IPS-18c (cell line): ENCODE data around the gene PRKCSH.
"Not testable (repeated sequence)": the region's sequence is repeated elsewhere in the genome, so short reads cannot be mapped to it uniquely, and the experiment has no call there.

Experiments used
- H3K4me3 ChIP-seq: 2 replicates; pipeline ENCODE4 v1.7.0; 2013; ENCODE audit warnings: low read depth, mild to moderate bottlenecking, low read length, moderate library complexity; ENCODE audit not compliant: insufficient read depth
- H3K9me3 ChIP-seq: one replicate; pipeline ENCODE4 v1.6.1; 2013; ENCODE audit warnings: mild to moderate bottlenecking, low read length, moderate library complexity; ENCODE audit not compliant: control insufficient read depth, insufficient read depth

PRKCSH gene, protein sequence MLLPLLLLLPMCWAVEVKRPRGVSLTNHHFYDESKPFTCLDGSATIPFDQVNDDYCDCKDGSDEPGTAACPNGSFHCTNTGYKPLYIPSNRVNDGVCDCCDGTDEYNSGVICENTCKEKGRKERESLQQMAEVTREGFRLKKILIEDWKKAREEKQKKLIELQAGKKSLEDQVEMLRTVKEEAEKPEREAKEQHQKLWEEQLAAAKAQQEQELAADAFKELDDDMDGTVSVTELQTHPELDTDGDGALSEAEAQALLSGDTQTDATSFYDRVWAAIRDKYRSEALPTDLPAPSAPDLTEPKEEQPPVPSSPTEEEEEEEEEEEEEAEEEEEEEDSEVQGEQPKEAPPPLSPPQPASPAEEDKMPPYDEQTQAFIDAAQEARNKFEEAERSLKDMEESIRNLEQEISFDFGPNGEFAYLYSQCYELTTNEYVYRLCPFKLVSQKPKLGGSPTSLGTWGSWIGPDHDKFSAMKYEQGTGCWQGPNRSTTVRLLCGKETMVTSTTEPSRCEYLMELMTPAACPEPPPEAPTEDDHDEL

GRCh38 chr19:11435057-11435832 lies at the start of gene PRKCSH, which contains the start of gene ODAD3:
PRKCSH (plus strand) TSS chr19:11435635; CDS start chr19:11436118, 483 bp downstream.
ODAD3 (minus strand) TSS chr19:11435121; CDS start chr19:11435016, 105 bp downstream.
- no peaks in the 10 kb centered on the region for H3K9me3 ChIP-seq
- H3K4me3 ChIP-seq: peak within 1 kb of the TSS; percentile 97

DNA sequence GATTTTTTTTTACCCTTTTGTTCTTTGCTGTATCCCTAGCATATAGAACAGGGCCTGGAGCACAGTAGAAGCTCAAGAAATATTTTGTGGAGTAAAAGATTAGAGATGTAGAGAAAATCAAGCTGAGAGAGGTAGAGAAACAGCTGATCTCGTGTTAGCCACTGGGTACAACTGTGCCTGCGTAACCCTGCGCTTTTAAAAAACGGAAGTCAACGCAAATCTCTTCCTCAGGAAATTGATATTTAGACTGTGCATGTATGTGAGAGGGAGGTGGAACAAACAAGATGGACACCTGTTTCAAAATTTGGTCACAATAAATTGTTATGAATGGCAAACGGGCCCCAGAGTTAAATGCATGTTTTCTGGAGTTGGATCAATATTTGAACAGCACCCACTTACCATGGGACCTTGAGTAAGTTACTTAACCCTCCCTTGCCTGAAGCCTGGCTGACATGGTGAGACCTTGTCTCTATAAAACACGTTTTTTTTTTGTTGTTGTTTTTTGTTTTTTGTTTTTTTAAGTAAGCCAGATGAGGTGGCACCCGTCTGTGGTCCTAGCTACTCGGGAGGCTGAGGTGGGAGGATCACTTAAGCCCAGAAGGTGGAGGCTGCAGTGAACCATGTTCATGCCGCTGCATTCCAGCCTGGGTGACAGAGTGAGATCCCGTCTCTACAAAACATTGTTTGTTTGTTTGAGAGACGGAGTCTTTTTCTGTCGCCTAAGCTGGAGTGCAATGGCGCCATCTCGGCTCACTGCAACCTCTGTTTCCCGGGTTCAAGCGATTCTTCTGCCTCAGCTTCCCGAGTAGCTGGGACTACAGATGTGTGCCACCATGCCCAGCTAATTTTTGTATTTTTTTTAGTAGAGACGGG lies 48.0 kb upstream of the PRKCSH start:
- H3K9me3 ChIP-seq: no peaks in the 10 kb centered on the region

DNA sequence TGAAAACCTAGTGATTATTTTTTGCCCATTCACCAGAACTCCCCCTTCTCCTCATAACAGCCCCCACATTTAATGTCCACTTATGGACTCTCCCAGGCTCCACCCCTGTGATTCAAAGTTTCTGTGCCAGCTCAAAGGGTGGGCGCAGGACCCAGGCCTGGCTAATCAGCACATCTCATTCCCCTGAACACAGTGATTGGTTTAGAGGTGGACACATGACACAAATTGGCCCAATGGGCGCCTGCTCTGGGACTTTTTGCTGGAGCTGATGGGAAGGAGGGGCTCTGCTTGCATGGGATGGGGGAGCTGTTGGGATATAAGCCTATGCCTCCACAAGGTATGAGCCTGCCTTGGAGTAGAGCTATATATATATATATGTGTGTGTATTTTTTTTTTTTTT lies 45.1 kb upstream of the PRKCSH start:
- Histone ChIP-seq H3K4me3 (no peak overlapping the region), H3K9me3 (no peaks in the 10 kb centered on the region)

More for the DNA sequence above, 48.0 kb upstream of the PRKCSH start:
- no peak overlapping the region for H3K4me3 ChIP-seq

- H3K4me3 ChIP-seq: no peak overlapping the region; the same call in 1 of the 2 replicates
Observed at GRCh38 chr19:11390933-11391680, 44.3 kb upstream of the PRKCSH start.

DNA sequence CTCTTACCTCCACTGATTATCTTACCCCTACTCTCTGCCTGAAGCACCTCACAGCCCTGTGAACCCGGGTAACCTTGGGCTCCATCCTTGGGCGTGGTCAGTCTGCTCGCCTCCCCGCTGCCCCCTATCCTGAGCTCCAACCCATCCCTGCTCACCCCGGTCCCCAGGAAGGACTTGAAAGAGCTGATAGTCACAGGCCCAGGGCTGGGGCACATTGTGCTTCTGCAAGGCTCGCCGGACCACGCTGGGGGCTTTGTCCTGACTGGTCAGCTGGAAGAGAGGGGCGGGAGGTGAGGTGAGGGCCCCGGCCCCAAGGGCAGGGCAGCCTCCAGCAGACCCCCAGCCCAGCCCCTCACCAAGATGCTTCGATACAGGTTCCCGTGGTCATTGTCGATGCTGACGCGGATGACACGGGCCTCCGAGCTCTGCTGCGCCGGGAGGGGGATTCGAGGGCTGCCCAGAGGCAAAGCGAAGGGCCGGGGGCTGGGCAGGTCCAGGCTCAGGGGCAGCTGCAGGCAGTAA lies 38.3 kb upstream of the PRKCSH start:
- Histone ChIP-seq H3K9me3 (no peaks in the 10 kb centered on the region), H3K4me3 (no peak overlapping the region)

More at GRCh38 chr19:11390933-11391680, 44.3 kb upstream of the PRKCSH start:
- H3K9me3 ChIP-seq: no peaks in the 10 kb centered on the region

DNA sequence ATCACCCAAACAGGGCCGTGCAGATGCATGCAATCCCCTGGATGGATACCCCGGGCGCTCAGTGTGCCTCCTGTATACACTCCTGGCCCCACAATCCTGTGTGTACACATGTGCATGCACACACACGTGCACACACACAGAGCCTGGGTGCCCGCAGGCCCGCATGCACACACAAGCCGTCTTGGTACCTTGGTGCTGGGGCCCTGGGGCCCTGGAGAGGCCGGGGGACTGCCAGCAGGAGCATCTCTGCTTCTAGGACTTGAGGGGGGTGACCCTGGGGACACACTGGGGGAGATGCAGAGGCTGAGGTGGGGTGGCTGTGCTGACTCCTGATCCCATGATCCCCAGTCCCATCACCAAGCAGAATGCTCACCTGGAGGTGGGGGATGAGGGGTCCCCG lies 35.8 kb upstream of the PRKCSH start:
- H3K9me3 ChIP-seq: no peaks in the 10 kb centered on the region
- H3K4me3 ChIP-seq: no peak overlapping the region

DNA sequence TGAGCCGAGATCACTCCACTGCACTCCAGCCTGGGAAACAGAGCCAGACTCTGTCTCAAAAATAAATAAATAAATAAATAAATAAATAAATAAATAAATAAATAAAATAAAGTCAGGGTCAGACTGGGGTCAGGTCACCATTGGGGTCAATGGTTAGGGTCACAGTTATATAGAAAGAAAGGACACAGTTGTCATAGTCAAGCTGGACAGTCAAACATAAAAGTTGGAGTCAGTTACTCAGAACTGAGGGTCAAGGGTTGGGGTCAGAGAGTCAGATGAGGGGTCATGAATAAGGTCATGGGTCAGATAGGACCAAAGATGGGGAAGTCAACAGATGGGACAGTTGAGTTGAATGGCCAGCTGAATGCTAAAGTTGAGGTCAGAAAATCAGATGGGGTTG lies 34.6 kb upstream of the PRKCSH start:
- Histone ChIP-seq H3K9me3 (no peaks in the 10 kb centered on the region), H3K4me3 (no peak overlapping the region)

DNA sequence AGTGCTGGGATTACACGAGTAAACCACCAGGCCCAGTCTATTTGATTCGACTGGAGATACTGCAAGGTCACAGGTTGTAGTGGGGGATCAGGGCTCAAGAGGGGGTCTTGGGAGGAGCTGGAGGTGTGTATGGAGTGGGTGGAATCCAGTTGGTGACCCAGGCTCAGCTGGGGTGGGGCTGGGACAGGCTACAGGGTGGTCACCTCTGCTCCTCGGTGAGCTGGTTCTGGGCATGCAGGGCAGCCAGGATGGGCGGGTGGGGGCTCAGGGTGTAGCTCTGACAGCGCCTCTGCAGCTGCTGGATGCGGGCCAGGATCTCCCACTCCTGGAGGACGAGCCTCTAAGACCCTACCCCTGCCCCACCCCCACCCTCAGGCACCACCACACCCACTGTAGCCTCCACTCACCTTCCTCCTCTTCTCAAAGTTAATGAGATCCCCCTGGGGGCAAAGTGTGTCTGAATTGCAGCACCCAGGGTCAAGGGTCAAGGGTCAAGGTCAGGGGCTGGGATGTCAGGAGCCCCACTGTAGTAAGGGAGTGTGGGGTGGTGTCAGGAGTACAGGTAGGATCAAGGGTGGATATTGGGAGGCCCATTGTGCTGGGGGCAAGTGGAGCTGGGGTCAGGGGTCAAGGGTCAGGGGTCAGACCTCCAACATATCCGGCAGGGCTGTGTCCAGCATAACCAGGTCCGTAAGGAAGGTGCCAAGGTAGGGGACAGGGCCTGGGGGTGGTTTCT lies 33.5 kb upstream of the PRKCSH start:
- H3K4me3 ChIP-seq: no peak overlapping the region
- no peaks in the 10 kb centered on the region for H3K9me3 ChIP-seq

GRCh38 chr19:11404588-11405222 lies 30.7 kb upstream of the PRKCSH start:
- H3K9me3 ChIP-seq: no peaks in the 10 kb centered on the region
- H3K4me3 ChIP-seq: no peak overlapping the region

DNA sequence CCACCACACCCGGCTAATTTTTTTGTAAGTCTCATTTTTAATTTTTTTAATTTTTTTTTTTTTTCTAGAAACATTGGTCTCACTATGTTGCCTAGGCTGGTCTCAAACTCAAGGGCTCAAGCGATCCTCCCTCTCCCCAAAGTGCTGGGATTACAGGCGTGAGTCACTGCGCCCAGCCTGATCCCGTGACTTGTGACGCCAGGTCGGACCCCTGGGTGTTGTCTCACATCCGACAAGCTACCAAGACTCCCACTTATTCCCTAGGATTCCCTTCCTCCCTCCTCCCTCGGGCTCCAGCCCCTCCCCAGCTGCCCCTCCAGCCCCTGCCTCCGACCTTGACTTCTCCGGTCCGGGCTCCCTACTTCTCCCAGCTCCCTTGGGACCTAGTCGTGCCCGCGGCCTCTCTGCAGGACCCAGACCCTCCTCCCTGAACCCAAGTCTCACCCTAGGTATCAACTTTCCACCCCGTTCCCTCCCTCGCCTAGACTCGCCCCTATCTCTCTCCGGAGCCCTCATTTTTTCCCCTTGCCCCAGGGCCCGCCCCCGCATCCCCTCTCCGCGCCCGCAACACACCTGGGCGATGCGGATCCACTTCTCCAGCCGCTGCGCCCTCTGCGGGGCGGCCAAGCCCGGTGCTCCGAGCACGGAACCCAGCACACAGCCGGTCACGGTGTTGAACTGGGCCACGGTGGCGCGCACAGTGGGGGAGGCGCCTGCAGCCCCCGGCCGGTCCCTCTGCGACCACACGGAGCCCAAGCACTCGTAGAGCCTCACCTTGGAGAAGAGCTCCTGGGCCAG lies 29.4 kb upstream of the PRKCSH start:
- Histone ChIP-seq H3K9me3 (no peaks in the 10 kb centered on the region), H3K4me3 (peak overlapping the region; percentile 40; the same call in 1 of the 2 replicates)

- H3K9me3 ChIP-seq: not testable (repeated sequence)
- 0 out of 2 replicates have a peak overlapping the region, but pooled peaks have one; percentile 40 for H3K4me3 ChIP-seq
Observed at GRCh38 chr19:11406703-11407236, 28.7 kb upstream of the PRKCSH start.

DNA sequence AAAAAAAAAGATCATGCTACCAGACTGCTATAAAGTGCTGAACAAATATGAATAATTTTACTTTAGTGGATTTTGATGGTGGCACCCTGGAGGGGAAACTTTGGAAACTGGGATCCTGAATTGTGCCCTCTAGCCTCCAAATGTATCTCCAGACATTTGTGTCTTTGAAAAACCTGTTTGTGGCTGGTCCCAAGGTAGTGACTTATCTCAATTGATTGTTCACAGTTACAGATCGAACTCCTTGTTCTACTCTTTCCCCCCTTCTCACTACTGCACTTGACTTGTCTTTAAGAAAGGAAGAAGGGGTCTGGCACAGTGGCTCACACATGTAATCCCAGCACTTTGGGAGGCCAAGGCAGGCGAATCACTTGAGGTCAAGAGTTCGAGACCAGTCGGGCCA lies 26.8 kb upstream of the PRKCSH start:
- Histone ChIP-seq H3K9me3 (no peaks in the 10 kb centered on the region), H3K4me3 (no peak overlapping the region)

GRCh38 chr19:11410682-11411081 lies 24.8 kb upstream of the PRKCSH start:
- Histone ChIP-seq H3K4me3 (no peak overlapping the region), H3K9me3 (no peaks in the 10 kb centered on the region)

DNA sequence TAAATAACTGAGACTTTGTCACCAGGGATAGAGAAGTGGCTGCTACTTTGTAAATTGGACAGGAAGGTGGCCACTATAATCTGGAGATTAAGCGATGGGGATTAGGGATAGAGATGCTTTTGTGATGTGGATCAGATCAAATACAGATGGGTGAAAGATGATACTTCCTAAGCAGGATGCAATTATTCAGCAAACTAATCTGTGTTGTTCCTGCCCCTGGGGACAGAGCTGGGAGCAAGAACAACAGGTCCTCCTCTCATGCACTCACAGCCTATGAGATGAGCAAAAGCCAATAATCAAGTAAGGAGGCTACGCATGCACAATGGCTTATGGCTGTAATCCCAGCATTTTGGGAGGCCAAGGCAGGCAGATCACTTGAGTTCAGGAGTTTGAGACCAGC lies 20.9 kb upstream of the PRKCSH start:
- Histone ChIP-seq H3K4me3 (no peak overlapping the region), H3K9me3 (peaks cover 4% of the 10 kb centered on the region)
